Renal cortical epithelial cell (primary cell): ENCODE data around the gene COMMD1. TPM values are rescaled to one million over a fixed set of nuclear protein-coding genes. Genes with fewer than 3 reads are reported as not detected.
"Not testable (repeated sequence)": the region's sequence is repeated elsewhere in the genome, so short reads cannot be mapped to it uniquely, and the experiment has no call there.

ENCODE experiments used
- DNase-seq: peaks from one replicate; pipeline ENCODE4 v3.0.0-alpha.2; 2011; ENCODE audit warnings: low read depth
- total RNA-seq: library from RNA; depleted of rRNA; stranded (reverse); fragments of >200 nt; gene quantifications from 2 replicates; pipeline ENCODE4 v1.2.3, GENCODE V29; 2014

Gene COMMD1
- total RNA-seq, 1 donor from 2014 or later, result 43.7 TPM

DNA sequence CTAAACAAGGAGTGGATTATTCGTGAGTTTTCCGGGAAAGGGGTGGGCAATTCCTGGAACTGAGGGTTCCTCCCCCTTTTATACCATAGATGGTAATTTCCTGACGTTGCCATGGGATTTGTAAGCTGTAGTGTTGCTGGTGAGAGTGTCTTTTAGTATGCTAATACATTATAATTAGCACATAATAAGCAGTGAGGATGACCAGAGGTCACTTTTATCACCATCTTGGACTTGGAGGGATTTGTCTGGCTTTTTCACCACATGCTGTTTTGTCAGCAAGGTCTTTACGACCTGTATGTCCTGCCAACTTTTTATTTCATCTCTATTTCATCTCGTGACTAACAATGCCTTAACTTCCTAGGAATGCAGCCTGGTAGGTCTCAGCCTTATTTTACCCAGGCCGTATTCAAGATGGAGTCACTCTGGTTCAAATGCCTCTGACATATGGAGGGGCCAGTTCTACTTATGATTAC lies 165.7 kb downstream of the COMMD1 start:
- no peak for DNase-seq

- DNase-seq, result no peak
Measured at GRCh38 chr2:62071760-62072680, 166.5 kb downstream of the COMMD1 start.

- DNase-seq, result peak; percentile 53
Measured at GRCh38 chr2:62074233-62074632, 168.8 kb downstream of the COMMD1 start.

DNA sequence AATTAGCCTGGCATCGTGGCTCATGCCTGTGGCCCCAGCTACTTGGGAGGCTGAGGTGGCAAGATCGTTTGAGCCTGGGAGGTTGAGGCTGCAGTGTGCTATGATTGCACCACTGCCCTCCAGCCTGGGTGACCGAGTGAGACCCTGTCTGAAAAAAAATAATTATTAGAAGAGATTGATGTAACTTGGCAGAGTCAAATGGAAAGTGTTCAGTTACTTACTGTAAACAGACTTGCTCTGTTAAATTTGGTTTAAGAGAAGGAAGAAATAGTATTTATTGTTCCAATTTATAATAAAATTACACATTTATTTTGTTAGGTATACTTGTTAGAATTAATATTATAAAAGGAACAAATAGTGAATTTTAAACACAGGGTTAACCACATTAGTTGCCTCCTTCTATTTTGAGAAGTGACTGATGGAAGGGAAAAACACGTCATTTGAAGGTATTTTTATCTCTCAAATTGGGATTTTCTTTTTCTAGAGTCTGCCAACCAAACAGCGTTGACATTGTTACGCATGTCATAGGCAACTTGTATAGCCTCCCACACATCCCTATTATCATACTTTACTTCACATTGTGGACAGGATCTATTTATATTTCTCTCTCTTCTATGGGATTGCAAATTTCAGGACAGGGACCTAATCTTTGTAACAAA lies 171.6 kb downstream of the COMMD1 start:
- no peak for DNase-seq

DNA sequence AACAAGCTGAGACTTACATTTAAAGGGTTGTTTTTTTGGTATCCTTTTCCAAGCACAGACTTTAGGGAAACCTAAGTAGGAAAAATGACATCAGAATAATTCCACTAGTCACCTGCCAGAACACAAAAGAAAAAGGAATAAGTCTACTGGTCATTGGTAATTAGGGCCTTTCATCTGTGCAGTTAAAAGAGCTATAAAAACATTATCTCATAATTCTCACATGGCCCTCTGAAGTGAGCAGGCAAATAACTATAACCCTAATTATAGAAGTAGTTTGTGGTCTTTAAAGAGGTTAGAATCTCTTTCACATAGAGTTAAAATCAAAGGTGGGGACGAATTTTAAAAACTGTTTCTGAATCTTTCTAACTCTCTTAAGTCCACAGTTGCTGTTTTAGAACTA lies 179.3 kb downstream of the COMMD1 start:
- DNase-seq, result no peak

- no peak for DNase-seq
Measured at GRCh38 chr2:62089658-62090057, 184.2 kb downstream of the COMMD1 start.

- no peak for DNase-seq
Measured at GRCh38 chr2:62091471-62091870, 186.0 kb downstream of the COMMD1 start.

DNA sequence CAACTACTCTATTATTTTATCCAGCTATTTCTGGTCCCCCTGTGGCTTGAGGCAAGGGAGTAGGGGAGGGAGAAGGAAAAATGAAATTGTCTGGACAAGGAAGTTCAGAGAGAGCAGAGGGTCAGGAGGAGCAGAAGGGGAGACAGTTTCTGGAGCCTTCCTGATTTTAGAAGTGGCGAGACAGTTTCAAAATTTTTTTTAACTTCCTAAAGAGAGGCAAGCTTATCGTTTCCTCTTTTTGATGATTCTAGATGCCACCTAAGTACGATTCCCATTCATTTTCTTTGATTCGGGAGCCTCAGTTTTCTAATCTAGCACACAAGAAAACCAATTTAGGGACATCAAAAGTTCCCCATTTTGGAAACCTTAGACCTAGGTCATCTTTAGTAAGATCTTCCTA lies 193.6 kb downstream of the COMMD1 start:
- DNase-seq, result no peak

GRCh38 chr2:62099523-62100175 lies 194.2 kb downstream of the COMMD1 start:
- DNase-seq, result no peak

DNA sequence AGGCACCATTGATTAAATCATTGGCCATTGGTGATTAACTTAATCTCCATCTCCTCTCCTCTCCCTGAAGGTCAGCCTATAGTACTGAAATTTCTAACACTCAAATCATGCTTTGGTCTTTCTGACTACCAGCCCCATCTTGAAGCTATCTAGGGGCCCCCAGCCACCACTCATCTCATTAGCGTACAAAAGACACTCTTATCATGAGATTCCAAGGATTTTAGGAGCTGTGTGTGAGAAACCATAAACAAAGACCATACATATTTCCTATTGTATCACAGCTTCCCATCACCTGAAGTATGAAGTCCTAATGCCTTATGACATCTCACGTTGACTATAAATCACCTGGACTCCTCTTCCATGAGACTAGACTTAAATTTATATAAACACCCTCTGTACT lies 196.4 kb downstream of the COMMD1 start:
- no peak for DNase-seq

- no peak for DNase-seq
Measured at GRCh38 chr2:62102402-62102920, 197.0 kb downstream of the COMMD1 start.

GRCh38 chr2:62109554-62109953 lies 204.1 kb downstream of the COMMD1 start:
- no peak for DNase-seq

GRCh38 chr2:62110415-62111025 lies 205.0 kb downstream of the COMMD1 start:
- no peak for DNase-seq

DNA sequence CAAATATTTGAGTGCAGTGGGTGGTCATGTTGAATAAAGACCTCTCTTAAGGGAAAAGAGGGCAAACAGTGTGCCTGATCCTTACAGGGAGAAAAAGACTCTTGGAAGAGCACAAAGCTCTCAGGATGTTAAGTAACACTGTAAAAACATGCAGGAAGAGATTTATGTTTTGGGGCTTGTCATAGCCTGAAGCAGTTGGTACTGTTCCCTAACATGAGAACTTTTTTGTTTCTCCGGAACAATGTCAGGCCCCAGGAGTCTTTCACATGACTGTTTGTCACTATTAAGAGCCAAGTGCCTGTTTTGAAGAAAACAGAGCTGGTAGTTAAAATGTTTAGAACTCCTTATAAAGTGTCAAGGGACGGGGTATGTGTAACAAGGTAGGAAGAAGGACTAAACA lies 206.7 kb downstream of the COMMD1 start:
- DNase-seq, result peak; percentile 78

DNA sequence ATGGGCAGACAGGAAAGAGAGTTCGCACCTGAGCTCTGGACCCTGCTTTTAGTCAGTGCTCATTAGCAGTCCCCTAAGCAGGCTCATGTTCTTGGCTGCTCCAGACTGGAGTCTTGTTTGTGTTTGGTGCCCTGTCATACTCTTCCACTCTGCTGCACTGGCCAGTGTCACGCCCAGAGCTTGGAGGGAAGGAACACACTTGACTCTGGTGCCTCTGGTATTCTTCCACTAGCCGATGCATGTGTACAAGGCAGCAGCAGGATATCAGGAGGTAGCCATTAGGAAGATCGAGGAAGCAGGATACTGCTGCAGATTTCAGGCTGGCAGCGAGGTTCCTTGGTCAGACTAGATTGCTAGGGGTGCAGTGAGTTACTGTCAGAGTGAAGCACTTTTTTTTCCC lies 209.1 kb downstream of the COMMD1 start:
- peak; percentile 9 for DNase-seq

GRCh38 chr2:62116983-62117382 lies 211.5 kb downstream of the COMMD1 start:
- no peak for DNase-seq

DNA sequence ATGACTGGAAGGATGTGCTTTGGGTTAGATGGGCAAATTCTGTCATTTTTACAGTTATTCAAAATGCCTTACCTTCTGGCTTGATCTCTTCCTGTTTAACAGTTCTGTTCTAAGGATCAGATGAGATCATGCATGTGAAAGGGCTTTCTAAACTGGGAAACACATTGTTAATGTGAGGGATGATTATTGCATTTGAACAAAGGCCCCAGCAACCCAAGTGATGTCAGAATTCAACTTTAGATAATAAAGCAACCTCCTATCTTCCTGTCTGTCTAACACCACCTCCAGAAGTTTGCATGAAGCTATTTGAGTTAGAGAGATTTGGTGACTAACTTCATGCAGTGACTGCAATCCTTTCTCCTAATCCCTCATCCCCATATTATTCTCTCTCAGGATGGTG lies 212.7 kb downstream of the COMMD1 start:
- no peak for DNase-seq

- no peak for DNase-seq
Measured at GRCh38 chr2:62119311-62119974, 214.0 kb downstream of the COMMD1 start.

DNA sequence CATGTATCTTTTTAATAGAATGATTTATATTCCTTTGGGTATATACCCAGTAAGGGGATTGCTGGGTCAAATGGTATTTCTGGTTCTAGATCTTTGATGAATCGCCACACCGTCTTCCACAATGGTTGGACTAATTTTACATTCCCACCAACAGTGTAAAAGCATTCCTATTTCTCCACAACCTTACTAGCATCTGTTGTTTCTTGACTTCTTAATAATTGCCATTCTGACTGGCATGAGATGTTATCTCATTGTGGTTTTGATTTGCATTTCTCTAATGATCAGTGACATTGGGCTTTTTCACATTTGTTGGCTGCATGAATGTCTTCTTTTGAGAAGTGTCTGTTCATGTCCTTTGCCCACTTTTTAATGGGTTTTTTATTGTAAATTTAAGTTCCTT lies 220.8 kb downstream of the COMMD1 start:
- DNase-seq, result not testable (repeated sequence)

- no peak for DNase-seq
Measured at GRCh38 chr2:62133320-62133823, 227.9 kb downstream of the COMMD1 start.
